ENCODE measurements around the gene JAK1.

The JAK1 gene

DNA sequence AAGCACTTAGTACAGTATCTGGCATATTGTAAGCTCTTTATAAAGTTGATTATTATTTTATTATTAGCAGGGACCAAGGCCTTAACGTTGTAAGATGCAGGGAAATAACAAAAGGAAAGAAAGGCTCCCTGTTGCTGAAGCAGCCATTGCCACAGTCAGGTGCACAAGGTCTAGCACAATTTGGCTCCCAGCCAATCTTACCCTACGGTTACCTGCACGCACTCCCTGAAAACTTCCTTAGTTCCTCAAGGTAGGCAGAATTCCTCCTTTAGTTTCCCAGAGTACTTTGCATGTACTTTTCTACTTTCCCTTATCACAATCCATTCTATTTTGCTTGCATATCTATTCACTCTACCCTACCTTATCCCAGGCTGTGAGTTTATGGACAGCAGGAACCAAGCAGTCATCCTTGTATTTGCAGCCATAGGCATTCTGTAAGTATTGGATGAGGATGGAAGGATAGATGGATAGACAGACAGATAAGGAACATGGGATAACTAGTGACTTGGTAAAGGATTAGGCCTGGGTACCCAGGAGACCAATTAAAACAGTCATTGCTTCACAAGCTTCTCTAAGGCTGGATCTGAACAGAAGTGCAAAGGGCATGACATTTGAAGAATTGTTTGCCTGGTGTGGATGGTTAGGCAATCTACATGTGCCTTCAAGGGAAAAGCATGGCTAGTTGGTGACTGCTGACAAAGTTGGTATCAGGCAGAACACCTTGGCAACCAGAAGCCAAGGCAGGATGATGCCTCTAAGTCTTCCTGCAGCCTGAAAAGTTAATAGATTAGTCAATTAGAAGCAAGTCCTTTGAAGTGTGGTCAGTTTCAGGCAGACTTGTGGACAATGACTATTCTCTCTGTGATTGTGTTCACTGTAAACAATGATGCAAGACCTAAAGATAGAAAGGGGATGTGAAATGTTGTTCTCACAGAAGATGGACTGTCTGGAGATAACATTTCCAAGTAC lies 20.8 kb upstream of the JAK1 start:
- TF ChIP-seq CTCF (IDR thresholded peaks at IDR 0.05; ENCODE audit: borderline replicate concordance, control extremely low read depth, extremely low read depth, insufficient read depth, missing control alignments), result no peak
- DNase-seq (ENCODE audit: low spot score), result peak; percentile 75
- in situ Hi-C loops (cut with MboI; ENCODE audit: low sequenced_read_pairs, unreplicated experiment), result no loop called here

GRCh38 chr1:64984737-64985136 lies 18.4 kb upstream of the JAK1 start:
- in situ Hi-C loops (cut with MboI; ENCODE audit: low sequenced_read_pairs, unreplicated experiment), result no loop called here
- DNase-seq (ENCODE audit: low spot score), result no peak
- no peak for TF ChIP-seq CTCF (IDR thresholded peaks at IDR 0.05; ENCODE audit: borderline replicate concordance, control extremely low read depth, extremely low read depth, insufficient read depth, missing control alignments)

DNA sequence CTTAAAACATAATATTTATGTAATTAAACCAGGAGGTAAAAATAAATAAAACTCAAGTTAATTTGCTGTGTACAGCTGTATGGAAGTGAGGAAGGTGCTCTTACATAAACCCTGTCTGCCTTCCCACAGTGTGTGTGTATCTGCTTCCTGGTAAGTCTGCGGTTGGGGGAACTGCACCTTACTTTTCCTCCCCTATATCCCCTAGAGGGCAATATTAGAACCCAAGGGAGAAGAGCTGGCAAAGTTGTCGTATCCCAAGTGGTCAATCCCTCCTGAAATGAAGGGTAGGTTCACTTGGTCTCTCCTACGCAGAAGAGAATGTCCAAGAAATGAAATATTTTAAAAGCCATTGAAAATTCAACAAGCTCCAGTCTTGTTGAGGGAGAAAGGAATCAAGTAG lies 17.8 kb upstream of the JAK1 start:
- no peak for DNase-seq (ENCODE audit: low spot score)
- no peak for TF ChIP-seq CTCF (IDR thresholded peaks at IDR 0.05; ENCODE audit: borderline replicate concordance, control extremely low read depth, extremely low read depth, insufficient read depth, missing control alignments)
- in situ Hi-C loops (cut with MboI; ENCODE audit: low sequenced_read_pairs, unreplicated experiment), result no loop called here

GRCh38 chr1:64983110-64983509 lies 16.8 kb upstream of the JAK1 start:
- in situ Hi-C loops (cut with MboI; ENCODE audit: low sequenced_read_pairs, unreplicated experiment), result no loop called here
- no peak for DNase-seq (ENCODE audit: low spot score)
- TF ChIP-seq CTCF (IDR thresholded peaks at IDR 0.05; ENCODE audit: borderline replicate concordance, control extremely low read depth, extremely low read depth, insufficient read depth, missing control alignments), result no peak

DNA sequence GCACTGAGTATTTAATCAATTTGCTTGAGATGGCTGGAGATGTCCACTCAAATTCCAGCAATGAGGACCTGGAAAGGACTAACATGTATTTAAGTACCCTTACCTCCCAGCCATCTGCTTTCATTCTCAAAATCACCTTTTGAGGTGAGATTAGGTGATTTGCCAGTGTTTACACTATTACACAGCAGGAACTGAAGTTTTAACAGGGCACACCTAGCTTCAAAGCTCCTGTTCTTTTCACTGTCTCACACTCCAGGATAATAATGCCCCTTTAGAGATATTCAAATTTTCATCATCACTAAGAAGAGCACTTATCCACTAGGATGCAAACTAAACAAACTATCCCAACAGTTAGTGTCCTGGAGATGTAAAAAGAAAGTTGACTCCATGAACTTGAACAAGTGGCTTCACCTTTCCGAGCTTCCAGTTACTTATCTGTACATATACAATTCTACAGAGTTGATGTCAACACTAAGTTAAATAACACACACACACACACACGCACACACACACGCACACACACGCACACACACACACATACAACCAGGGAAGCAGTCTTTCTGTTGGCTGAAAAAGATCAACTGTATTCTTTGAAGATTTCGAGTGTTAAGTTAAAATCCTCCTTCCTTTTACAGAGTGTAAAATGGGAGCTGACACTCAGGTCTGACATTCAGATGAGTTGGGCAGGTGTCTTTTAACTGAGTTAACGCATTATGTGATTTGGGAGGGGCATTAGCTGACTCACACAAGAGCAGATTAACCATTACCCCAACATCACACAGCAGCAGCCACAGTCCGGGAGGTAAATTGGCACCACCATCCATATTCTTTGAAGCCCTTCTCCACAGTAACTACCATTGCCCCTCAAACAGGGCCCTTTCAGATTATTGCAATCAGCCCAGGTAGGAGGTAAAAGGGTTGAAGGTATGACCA lies 15.5 kb upstream of the JAK1 start:
- DNase-seq (ENCODE audit: low spot score), result no peak
- no peak for TF ChIP-seq CTCF (IDR thresholded peaks at IDR 0.05; ENCODE audit: borderline replicate concordance, control extremely low read depth, extremely low read depth, insufficient read depth, missing control alignments)

More for the DNA sequence above, 15.5 kb upstream of the JAK1 start:
- in situ Hi-C loops (cut with MboI; ENCODE audit: low sequenced_read_pairs, unreplicated experiment), result no loop called here

Data from GM13976 (cell line).